GM12873 (cell line): ENCODE data around the gene RABL6.

Source experiments
- TF ChIP-seq, protein P1 (sequence below): IDR thresholded peaks from 2 replicates; pipeline ENCODE4 v1.5.1; 2012; ENCODE audit warnings: low read depth, mild to moderate bottlenecking, moderate library complexity, low read length, control low read depth; ENCODE audit not compliant: insufficient read depth; ENCODE audit errors: missing control alignments

The RABL6 gene

DNA sequence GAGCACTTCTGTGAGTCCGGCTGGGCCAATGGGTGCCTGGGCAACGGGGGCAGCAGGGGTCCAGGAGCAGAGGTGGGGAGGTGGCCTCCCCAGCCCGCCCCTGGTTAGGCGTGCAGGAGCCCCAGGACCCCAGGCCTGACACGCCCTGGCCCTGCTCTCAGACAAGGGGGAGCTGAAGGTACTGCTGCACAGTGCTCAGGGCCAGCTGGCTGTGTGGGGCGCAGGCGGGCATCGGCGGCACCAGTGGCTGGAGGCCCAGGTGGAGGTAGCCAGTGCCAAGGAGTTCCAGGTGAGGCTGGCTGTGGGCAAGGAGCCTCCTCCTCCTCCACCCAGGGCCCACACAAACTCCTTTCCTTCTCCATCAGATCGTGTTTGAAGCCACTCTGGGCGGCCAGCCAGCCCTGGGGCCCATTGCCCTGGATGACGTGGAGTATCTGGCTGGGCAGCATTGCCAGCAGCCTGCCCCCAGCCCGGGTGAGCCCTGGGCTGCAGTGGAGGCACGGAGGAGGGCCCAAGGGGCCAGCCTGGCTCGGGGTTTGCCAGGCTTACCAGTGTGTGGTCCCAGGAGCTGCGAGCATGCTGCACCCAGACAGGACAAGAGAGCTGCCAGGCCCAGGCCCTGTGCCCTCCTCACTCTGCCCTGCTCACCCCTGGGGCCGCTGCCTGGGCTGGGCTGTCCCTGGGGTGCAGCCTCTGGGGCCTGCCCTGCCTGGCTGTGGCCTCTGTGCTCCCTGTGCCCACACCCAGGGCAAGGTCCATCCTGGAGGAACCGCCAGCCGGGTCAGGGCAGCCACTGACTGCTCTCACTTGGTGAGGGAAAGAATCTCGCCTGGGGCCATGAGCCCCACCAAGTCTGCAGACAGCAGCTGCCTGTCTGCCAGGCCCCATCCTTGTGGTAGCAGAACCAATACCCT lies 51.4 kb downstream of the RABL6 start:
- TF ChIP-seq, protein P1, sequence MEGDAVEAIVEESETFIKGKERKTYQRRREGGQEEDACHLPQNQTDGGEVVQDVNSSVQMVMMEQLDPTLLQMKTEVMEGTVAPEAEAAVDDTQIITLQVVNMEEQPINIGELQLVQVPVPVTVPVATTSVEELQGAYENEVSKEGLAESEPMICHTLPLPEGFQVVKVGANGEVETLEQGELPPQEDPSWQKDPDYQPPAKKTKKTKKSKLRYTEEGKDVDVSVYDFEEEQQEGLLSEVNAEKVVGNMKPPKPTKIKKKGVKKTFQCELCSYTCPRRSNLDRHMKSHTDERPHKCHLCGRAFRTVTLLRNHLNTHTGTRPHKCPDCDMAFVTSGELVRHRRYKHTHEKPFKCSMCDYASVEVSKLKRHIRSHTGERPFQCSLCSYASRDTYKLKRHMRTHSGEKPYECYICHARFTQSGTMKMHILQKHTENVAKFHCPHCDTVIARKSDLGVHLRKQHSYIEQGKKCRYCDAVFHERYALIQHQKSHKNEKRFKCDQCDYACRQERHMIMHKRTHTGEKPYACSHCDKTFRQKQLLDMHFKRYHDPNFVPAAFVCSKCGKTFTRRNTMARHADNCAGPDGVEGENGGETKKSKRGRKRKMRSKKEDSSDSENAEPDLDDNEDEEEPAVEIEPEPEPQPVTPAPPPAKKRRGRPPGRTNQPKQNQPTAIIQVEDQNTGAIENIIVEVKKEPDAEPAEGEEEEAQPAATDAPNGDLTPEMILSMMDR, result no peak

- TF ChIP-seq, protein P1, result no peak
Observed at GRCh38 chr9:136860529-136860928, 52.8 kb downstream of the RABL6 start.

DNA sequence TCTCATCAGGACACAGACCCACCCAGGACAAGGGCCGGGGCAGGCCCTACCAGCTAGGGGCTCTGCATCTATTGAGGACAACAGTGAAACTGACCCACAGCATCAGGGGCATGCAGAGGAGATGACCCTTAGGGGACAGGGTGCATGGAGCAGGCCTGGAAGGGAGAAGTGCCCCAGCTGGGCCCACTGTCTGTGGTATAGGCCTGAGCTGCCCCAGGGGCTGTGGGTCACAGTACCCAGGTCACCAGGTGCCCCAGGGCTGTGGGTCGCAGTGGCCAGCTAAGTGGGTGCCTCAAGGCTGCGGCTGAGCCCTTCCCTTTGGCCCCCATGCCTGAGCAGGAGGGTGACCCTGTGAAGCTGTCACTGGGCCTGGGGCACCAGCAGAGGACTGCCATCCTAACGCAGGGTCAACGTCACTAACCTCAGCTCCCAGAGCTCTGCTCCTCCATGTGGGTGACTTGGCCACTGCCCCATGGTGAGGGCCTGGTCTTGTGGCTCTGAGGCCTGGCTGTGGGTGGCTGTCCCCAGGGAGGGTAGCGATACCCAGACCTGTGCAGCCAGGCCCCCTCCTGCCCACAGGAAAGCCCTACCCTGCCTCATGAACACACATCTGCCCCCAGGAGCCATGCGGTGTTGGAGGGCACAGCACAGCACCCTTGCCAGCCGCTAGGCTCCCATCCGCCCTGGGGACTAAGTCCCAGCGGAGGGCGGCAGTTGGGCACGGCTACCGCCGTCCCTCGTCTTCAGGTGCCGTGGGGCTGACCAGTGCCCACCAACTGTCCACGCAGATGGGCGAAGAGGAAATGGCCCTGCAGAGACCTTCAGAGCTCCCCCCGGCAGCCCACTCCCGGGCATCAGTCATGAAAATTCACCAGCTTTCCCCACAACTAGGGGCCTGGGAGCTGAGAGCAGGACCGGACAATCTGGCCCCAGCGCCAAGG lies 53.5 kb downstream of the RABL6 start:
- TF ChIP-seq, protein P1, result no peak

DNA sequence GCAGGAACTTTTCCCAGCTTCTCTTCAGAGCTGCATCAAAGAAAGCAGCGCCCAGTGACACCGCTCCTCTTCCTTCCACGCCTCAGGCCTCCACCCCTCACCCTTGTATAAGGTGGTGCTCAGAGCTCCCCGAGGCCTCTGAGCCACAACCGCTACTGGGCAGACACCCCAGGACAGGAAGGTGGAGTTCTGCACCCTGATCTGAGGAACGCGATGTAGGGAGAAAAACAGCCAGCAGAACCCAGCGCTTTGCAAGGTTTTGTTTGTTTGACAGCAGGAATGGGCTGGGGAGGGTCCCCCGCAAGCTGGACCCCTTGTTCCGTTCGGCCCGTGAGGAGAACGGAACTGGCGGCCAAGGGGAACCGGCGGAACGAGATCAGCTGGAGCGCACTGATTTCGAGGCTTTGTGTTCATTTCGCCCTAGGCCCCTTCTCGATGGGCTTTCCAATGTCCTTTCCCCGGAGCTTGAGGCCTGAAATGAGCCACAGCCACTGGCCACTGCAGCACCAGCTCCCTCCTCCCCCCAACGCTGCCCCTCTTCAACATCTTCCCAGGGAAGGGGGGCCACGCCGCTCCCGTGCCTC lies 54.2 kb downstream of the RABL6 start:
- TF ChIP-seq, protein P1, result no peak

DNA sequence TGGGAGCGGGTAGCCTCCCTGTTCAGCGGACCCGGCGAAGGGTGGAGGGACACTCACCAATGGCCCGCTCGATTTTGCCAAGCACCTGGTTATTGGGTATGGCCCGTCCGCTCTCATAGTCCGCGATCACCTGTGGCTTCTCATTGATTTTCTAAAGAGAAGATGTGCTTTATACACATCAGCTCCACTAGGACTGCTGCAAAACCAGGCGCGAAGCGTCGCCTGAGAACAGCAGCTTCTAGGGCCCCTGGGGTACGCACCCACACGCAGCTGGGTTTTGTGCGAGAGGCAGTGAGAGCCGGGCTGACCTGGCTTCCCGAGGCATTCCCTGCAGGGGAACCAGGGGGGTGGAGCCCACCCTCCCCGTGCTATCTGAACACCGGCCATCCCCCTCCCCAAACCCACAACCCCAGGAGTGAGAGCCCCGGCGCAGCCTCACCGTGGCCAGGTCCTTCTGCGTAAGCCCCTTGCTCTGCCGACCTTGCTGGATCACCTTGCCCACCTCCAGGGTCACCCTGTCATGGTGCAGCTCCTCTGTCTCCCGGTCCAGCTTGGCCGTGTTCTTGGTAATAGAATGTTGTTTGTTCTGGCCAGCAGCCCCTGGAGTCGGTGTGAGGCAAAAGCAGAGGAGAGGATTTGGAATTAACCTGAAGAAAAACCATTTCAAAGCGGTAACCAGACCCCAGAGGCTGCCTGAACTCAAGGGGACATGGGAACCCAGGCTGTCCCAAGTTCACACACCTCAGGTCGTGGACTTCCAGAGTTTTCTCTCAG lies 55.3 kb downstream of the RABL6 start:
- TF ChIP-seq, protein P1, result no peak

GRCh38 chr9:136863623-136864273 lies 56.0 kb downstream of the RABL6 start:
- TF ChIP-seq, protein P1, result no peak
